Astrocyte of the cerebellum (primary cell): ENCODE results near the gene IHH.

ENCODE experiments used
- DNase-seq: peaks from one replicate; pipeline ENCODE4 v3.0.0-alpha.2; 2011; ENCODE audit warnings: low read depth
- H3K4me3 ChIP-seq: 2 replicates; pipeline ENCODE4 v1.5.1; 2011; ENCODE audit warnings: mild to moderate bottlenecking, low read depth, low read length, moderate library complexity
- CTCF ChIP-seq: IDR thresholded peaks from 2 replicates; pipeline ENCODE4 v1.5.1; 2012; ENCODE audit warnings: low read length, low read depth, moderate library complexity, mild to moderate bottlenecking; ENCODE audit errors: missing control alignments
- in situ Hi-C: cut with HindIII; loops from 2 replicates; pipeline ENCODE4 v1.10.0; 2017; ENCODE audit warnings: low sequenced_read_pairs

IHH gene

GRCh38 chr2:219027511-219028055 is 33.1 kb downstream of the IHH start:
- in situ Hi-C loops, result no loop called here
- DNase-seq, result no peak

GRCh38 chr2:219026946-219027345 is 33.8 kb downstream of the IHH start:
- no peak overlapping the region for H3K4me3 ChIP-seq
- in situ Hi-C loops, result no loop called here
- no peak for DNase-seq
- no peak for TF ChIP-seq CTCF

More at GRCh38 chr2:219027511-219028055, 33.1 kb downstream of the IHH start:
- no peak overlapping the region for H3K4me3 ChIP-seq
- no peak for TF ChIP-seq CTCF

- no peak for DNase-seq
- in situ Hi-C loops, result no loop called here
- no peak for TF ChIP-seq CTCF
- H3K4me3 ChIP-seq, result no peak overlapping the region
Observed at GRCh38 chr2:219025637-219026585, 34.8 kb downstream of the IHH start.

GRCh38 chr2:219024059-219024458 is 36.7 kb downstream of the IHH start:
- in situ Hi-C loops, result no loop called here
- DNase-seq, result no peak
- no peak for TF ChIP-seq CTCF
- H3K4me3 ChIP-seq, result no peak overlapping the region

- in situ Hi-C loops, result no loop called here
- DNase-seq, result no peak
- no peak for TF ChIP-seq CTCF
- no peak overlapping the region for H3K4me3 ChIP-seq
Observed at GRCh38 chr2:219023045-219023605, 37.6 kb downstream of the IHH start.

- H3K4me3 ChIP-seq, result no peak overlapping the region
- TF ChIP-seq CTCF, result no peak
- DNase-seq, result no peak
- in situ Hi-C loops, result no loop called here
Observed at GRCh38 chr2:219022616-219023015, 38.1 kb downstream of the IHH start.
